BLaER1 (cell line): Measurements from ENCODE around the gene UBALD1.
A peak's percentile ranks its signal among the peaks of the same experiment; 100 is the strongest.
"Not testable (repeated sequence)": the region's sequence is repeated elsewhere in the genome, so short reads cannot be mapped to it uniquely, and the experiment has no call there.

Source experiments
- H3K27ac ChIP-seq: shearing (Covaris generic); formaldehyde crosslinking; 2 replicates; pipeline ENCODE4 v1.8.1; 2022
- H3K27me3 ChIP-seq: shearing (Covaris generic); formaldehyde crosslinking; 2 replicates; pipeline ENCODE4 v1.8.1; 2022
- H3K36me3 ChIP-seq: shearing (Covaris generic); formaldehyde crosslinking; 2 replicates; pipeline ENCODE4 v1.8.1; 2022
- H3K4me1 ChIP-seq: shearing (Covaris generic); formaldehyde crosslinking; 2 replicates; pipeline ENCODE4 v1.8.1; 2022
- H3K4me2 ChIP-seq: shearing (Covaris generic); formaldehyde crosslinking; 2 replicates; pipeline ENCODE4 v1.8.1; 2022
- H3K4me3 ChIP-seq: shearing (Covaris generic); formaldehyde crosslinking; 2 replicates; pipeline ENCODE4 v1.8.1; 2022
- H3K9ac ChIP-seq: shearing (Covaris generic); formaldehyde crosslinking; 2 replicates; pipeline ENCODE4 v1.8.1; 2022
- H3K9me3 ChIP-seq: shearing (Covaris generic); formaldehyde crosslinking; 2 replicates; pipeline ENCODE4 v1.8.1; 2022
- H4K20me1 ChIP-seq: shearing (Covaris generic); formaldehyde crosslinking; 2 replicates; pipeline ENCODE4 v1.8.1; 2022
- Cebpa-rat ChIP-seq: shearing (Covaris generic); IDR thresholded peaks from 2 replicates; pipeline ENCODE4 v1.8.1; 2022

Gene UBALD1

GRCh38 chr16:4655801-4656200 is 41.1 kb upstream of the UBALD1 start:
- Histone ChIP-seq H3K36me3 (peaks cover 90% of the 10 kb centered on the region), H3K4me3 (no peak overlapping the region), H3K4me2 (peak overlapping the region; percentile 56)

GRCh38 chr16:4654964-4655590 is 40.4 kb upstream of the UBALD1 start:
- Histone ChIP-seq H3K4me3 (no peak overlapping the region), H3K9ac (no peak overlapping the region), H3K4me2 (peak overlapping the region; percentile 56), H4K20me1 (peaks cover 100% of the 10 kb centered on the region), H3K27ac (no peak overlapping the region), H3K36me3 (peaks cover 97% of the 10 kb centered on the region), H3K27me3 (peaks cover 6% of the 10 kb centered on the region; the same call in 1 of the 2 replicates), H3K4me1 (peaks cover 93% of the 10 kb centered on the region), H3K9me3 (no peaks in the 10 kb centered on the region)
- TF ChIP-seq Cebpa-rat: no peak

More at GRCh38 chr16:4655801-4656200, 41.1 kb upstream of the UBALD1 start:
- Histone ChIP-seq H3K27ac (no peak overlapping the region), H4K20me1 (peaks cover 100% of the 10 kb centered on the region), H3K27me3 (peaks cover 6% of the 10 kb centered on the region; the same call in 1 of the 2 replicates), H3K9me3 (no peaks in the 10 kb centered on the region), H3K4me1 (peaks cover 93% of the 10 kb centered on the region), H3K9ac (0 out of 2 replicates have a peak overlapping the region, but pooled peaks have one; percentile 10)
- TF ChIP-seq Cebpa-rat: no peak

GRCh38 chr16:4654011-4654963 is 39.6 kb upstream of the UBALD1 start:
- no peak for TF ChIP-seq Cebpa-rat
- H4K20me1 ChIP-seq: peaks cover 100% of the 10 kb centered on the region
- H3K9ac ChIP-seq: no peak overlapping the region
- H3K4me2 ChIP-seq: peak overlapping the region; percentile 9; the same call in 1 of the 2 replicates
- H3K4me3 ChIP-seq: no peak overlapping the region
- no peaks in the 10 kb centered on the region for H3K9me3 ChIP-seq
- peaks cover 93% of the 10 kb centered on the region for H3K4me1 ChIP-seq
- peaks cover 97% of the 10 kb centered on the region for H3K36me3 ChIP-seq
- peaks cover 6% of the 10 kb centered on the region; the same call in 1 of the 2 replicates for H3K27me3 ChIP-seq
- H3K27ac ChIP-seq: no peak overlapping the region

- no peak for TF ChIP-seq Cebpa-rat
- Histone ChIP-seq H3K36me3 (peaks cover 93% of the 10 kb centered on the region), H3K27me3 (peaks cover 6% of the 10 kb centered on the region; the same call in 1 of the 2 replicates), H3K27ac (no peak overlapping the region), H3K4me1 (peaks cover 80% of the 10 kb centered on the region), H3K9ac (no peak overlapping the region), H3K9me3 (no peaks in the 10 kb centered on the region), H3K4me2 (peak overlapping the region; percentile 86), H4K20me1 (peaks cover 100% of the 10 kb centered on the region), H3K4me3 (no peak overlapping the region)
Observed at GRCh38 chr16:4652561-4652960, 37.9 kb upstream of the UBALD1 start.

GRCh38 chr16:4651827-4652226 is 37.1 kb upstream of the UBALD1 start:
- Histone ChIP-seq H3K27me3 (peaks cover 6% of the 10 kb centered on the region; the same call in 1 of the 2 replicates), H4K20me1 (peaks cover 100% of the 10 kb centered on the region), H3K4me1 (peaks cover 73% of the 10 kb centered on the region), H3K9ac (no peak overlapping the region), H3K4me3 (no peak overlapping the region; the same call in 1 of the 2 replicates), H3K27ac (no peak overlapping the region), H3K36me3 (peaks cover 93% of the 10 kb centered on the region), H3K4me2 (peak overlapping the region; percentile 86), H3K9me3 (no peaks in the 10 kb centered on the region)
- TF ChIP-seq Cebpa-rat: no peak

GRCh38 chr16:4650443-4651074 is 35.9 kb upstream of the UBALD1 start:
- Histone ChIP-seq H4K20me1 (peaks cover 100% of the 10 kb centered on the region), H3K36me3 (peaks cover 94% of the 10 kb centered on the region), H3K4me2 (peak overlapping the region; percentile 86), H3K4me1 (peaks cover 60% of the 10 kb centered on the region)
- not testable (repeated sequence) for H3K9ac ChIP-seq, H3K27ac ChIP-seq, H3K9me3 ChIP-seq, H3K4me3 ChIP-seq, H3K27me3 ChIP-seq

- Histone ChIP-seq H3K27me3 (peaks cover 6% of the 10 kb centered on the region; the same call in 1 of the 2 replicates), H3K27ac (no peak overlapping the region), H3K36me3 (peaks cover 92% of the 10 kb centered on the region), H3K9me3 (no peaks in the 10 kb centered on the region), H3K4me2 (peak overlapping the region; percentile 86), H3K4me1 (peaks cover 54% of the 10 kb centered on the region), H3K4me3 (no peak overlapping the region), H4K20me1 (peaks cover 99% of the 10 kb centered on the region), H3K9ac (no peak overlapping the region)
- TF ChIP-seq Cebpa-rat: no peak
Observed at GRCh38 chr16:4649744-4650442, 35.2 kb upstream of the UBALD1 start.

- TF ChIP-seq Cebpa-rat: no peak
- Histone ChIP-seq H3K4me3 (no peak overlapping the region), H3K27ac (no peak overlapping the region), H3K9ac (no peak overlapping the region), H3K4me1 (peaks cover 47% of the 10 kb centered on the region), H4K20me1 (peaks cover 99% of the 10 kb centered on the region), H3K4me2 (no peak overlapping the region), H3K36me3 (peaks cover 83% of the 10 kb centered on the region), H3K9me3 (no peaks in the 10 kb centered on the region), H3K27me3 (peaks cover 6% of the 10 kb centered on the region; the same call in 1 of the 2 replicates)
Observed at GRCh38 chr16:4648917-4649316, 34.2 kb upstream of the UBALD1 start.

- Histone ChIP-seq H3K4me2 (no peak overlapping the region), H3K9ac (no peak overlapping the region), H4K20me1 (peaks cover 99% of the 10 kb centered on the region), H3K27me3 (peaks cover 4% of the 10 kb centered on the region; the same call in 1 of the 2 replicates), H3K4me1 (peaks cover 34% of the 10 kb centered on the region), H3K27ac (no peak overlapping the region), H3K4me3 (no peak overlapping the region), H3K9me3 (no peaks in the 10 kb centered on the region), H3K36me3 (peaks cover 70% of the 10 kb centered on the region)
- TF ChIP-seq Cebpa-rat: no peak
Observed at GRCh38 chr16:4647644-4647980, 32.9 kb upstream of the UBALD1 start.
